Gastrocnemius medialis (tissue), 4 donors: ENCODE measurements around the gene MCF2L.

Source experiments
- CTCF ChIP-seq, 5 experiments: fragments of 450-650 bp in 3 of 5; fragments of 200-600 bp in 2 of 5; sonication (generic) in 2 of 5; IDR thresholded peaks in 4 of 5; conservative IDR thresholded peaks in 1 of 5; 1 replicate in 4 of 5; 2 replicates in 1 of 5; pipeline ENCODE4 v1.5.1; 2016 to 2019; ENCODE audit warnings: antibody characterized with exemption in 5 of 5, mild to moderate bottlenecking in 3 of 5, moderate library complexity in 3 of 5
- POLR2A ChIP-seq, 2 donors: fragments of 450-650 bp; IDR thresholded peaks; one replicate each; pipeline ENCODE4 v1.6.1; 2017; ENCODE audit warnings: antibody characterized with exemption in 2 of 2, mild to moderate bottlenecking in 2 of 2, moderate library complexity in 2 of 2

- TF ChIP-seq POLR2A (IDR thresholded peaks at IDR 0.05) (no peak), CTCF (IDR thresholded peaks at IDR 0.05 in 4 of 5, conservative IDR thresholded peaks at IDR 0.05 in 1 of 5) (no peak)
Measured at GRCh38 chr13:112940236-112940635, 28.8 kb upstream of the MCF2L start.
